ENCODE measurements around the gene CNPY1.

The CNPY1 gene

GRCh38 chr7:155576416-155576815 is 30.1 kb upstream of the CNPY1 start:
- H3K36me3 Mint-ChIP-seq (ENCODE audit: low read depth) = no peaks in the 10 kb centered on the region
- DNase-seq = no peak
- no peaks in the 10 kb centered on the region for H3K4me1 Mint-ChIP-seq
- TF ChIP-seq CTCF (IDR thresholded peaks at IDR 0.05) = no peak
- peaks cover 19% of the 10 kb centered on the region for H3K27me3 Mint-ChIP-seq (ENCODE audit: low read depth, poor library complexity)
- H3K9me3 Mint-ChIP-seq = no peaks in the 10 kb centered on the region
- no peak overlapping the region for H3K27ac Mint-ChIP-seq
- H3K4me3 Mint-ChIP-seq = no peak overlapping the region

- no peaks in the 10 kb centered on the region for H3K9me3 Mint-ChIP-seq
- peaks cover 4% of the 10 kb centered on the region for H3K4me1 Mint-ChIP-seq
- H3K4me3 Mint-ChIP-seq = no peak overlapping the region
- TF ChIP-seq CTCF (IDR thresholded peaks at IDR 0.05) = no peak
- no peak for DNase-seq
- peaks cover 8% of the 10 kb centered on the region for H3K27me3 Mint-ChIP-seq (ENCODE audit: low read depth, poor library complexity)
- no peaks in the 10 kb centered on the region for H3K36me3 Mint-ChIP-seq (ENCODE audit: low read depth)
- no peak overlapping the region for H3K27ac Mint-ChIP-seq
These were observed 28.4 kb upstream of the CNPY1 start for GRCh38 chr7:155574556-155575290.

- no peak for TF ChIP-seq CTCF (IDR thresholded peaks at IDR 0.05)
- H3K36me3 Mint-ChIP-seq (ENCODE audit: low read depth) = no peaks in the 10 kb centered on the region
- H3K4me3 Mint-ChIP-seq = no peak overlapping the region
- H3K27me3 Mint-ChIP-seq (ENCODE audit: low read depth, poor library complexity) = peaks cover 16% of the 10 kb centered on the region
- peaks cover 5% of the 10 kb centered on the region for H3K4me1 Mint-ChIP-seq
- no peaks in the 10 kb centered on the region for H3K9me3 Mint-ChIP-seq
- H3K27ac Mint-ChIP-seq = no peak overlapping the region
- DNase-seq = no peak
These were observed 25.4 kb upstream of the CNPY1 start for GRCh38 chr7:155571581-155572345.

GRCh38 chr7:155570991-155571390 is 24.6 kb upstream of the CNPY1 start:
- no peaks in the 10 kb centered on the region for H3K36me3 Mint-ChIP-seq (ENCODE audit: low read depth)
- H3K27me3 Mint-ChIP-seq (ENCODE audit: low read depth, poor library complexity) = peaks cover 16% of the 10 kb centered on the region
- no peak for DNase-seq
- H3K9me3 Mint-ChIP-seq = no peaks in the 10 kb centered on the region
- no peak for TF ChIP-seq CTCF (IDR thresholded peaks at IDR 0.05)
- H3K4me3 Mint-ChIP-seq = no peak overlapping the region
- H3K27ac Mint-ChIP-seq = no peak overlapping the region
- H3K4me1 Mint-ChIP-seq = peaks cover 5% of the 10 kb centered on the region

GRCh38 chr7:155570171-155570958 is 24.0 kb upstream of the CNPY1 start:
- Mint-ChIP-seq H3K27me3 (ENCODE audit: low read depth, poor library complexity) (peaks cover 16% of the 10 kb centered on the region), H3K27ac (no peak overlapping the region), H3K9me3 (no peaks in the 10 kb centered on the region), H3K4me3 (no peak overlapping the region), H3K36me3 (ENCODE audit: low read depth) (no peaks in the 10 kb centered on the region), H3K4me1 (peaks cover 5% of the 10 kb centered on the region)
- DNase-seq = no peak
- TF ChIP-seq CTCF (IDR thresholded peaks at IDR 0.05) = no peak
